Endothelial cell of umbilical vein (primary cell): ENCODE results near the gene TAS1R1.

Experiments
- CTCF ChIP-seq, 2 donors: IDR thresholded peaks; 1 replicate in 1 of 2; 2 replicates in 1 of 2; pipeline ENCODE4 v1.5.1; 2011; ENCODE audit warnings: low read length in 2 of 2, mild to moderate bottlenecking in 2 of 2, moderate library complexity in 2 of 2, control low read depth in 1 of 2, inconsistent platforms in 1 of 2, low read depth in 1 of 2; ENCODE audit not compliant: insufficient read depth in 1 of 2; ENCODE audit errors: extremely low read depth in 1 of 2
- EZH2 ChIP-seq: IDR thresholded peaks from 2 replicates; pipeline ENCODE4 v1.6.1; 2012; ENCODE audit warnings: borderline replicate concordance, low read depth, mild to moderate bottlenecking, moderate library complexity, low read length, inconsistent platforms; ENCODE audit not compliant: severe bottlenecking
- JUN ChIP-seq: IDR thresholded peaks from 2 replicates; pipeline ENCODE4 v1.6.1; 2011; ENCODE audit warnings: borderline replicate concordance, low read depth; ENCODE audit not compliant: insufficient read length, insufficient read depth
- POLR2AphosphoS5 ChIP-seq: IDR thresholded peaks from 2 replicates; pipeline ENCODE4 v1.6.1; 2012; ENCODE audit warnings: low read depth, mild to moderate bottlenecking, control low read depth, low read length, moderate library complexity; ENCODE audit not compliant: insufficient read depth

DNA sequence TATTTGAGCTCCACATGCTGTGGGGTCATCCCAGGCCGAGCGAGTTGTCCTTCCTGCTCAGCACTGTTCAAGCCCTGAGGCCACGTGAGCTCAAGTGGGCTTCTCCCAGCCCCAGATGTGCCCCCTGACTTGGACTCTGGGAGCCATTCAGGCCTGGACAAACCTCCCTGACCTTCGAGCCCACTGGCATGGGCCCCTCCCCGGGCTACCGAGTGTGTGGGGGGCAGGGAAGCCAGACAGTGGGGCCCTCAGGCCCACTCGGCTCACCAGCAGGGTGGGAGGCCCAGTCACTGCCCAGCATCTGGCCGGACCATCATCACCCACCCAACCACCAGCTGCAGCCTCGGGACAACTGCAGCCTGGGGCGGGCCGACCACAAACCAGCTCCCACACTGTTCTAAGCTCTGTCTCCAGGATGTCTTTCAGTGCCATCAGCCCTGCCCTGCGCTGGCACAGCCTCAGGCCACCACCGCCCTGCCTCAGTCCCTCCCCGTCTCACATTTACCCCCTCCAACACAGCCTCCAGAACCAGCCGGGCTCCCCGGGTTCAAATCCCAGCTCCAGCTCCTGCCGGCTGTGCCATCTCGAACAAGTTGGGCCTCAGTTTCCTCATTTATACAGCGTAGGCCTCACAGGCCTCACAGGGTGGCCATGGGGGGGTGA is 42.7 kb upstream of the TAS1R1 start:
- no peak for TF ChIP-seq EZH2
- TF ChIP-seq CTCF (IDR thresholded peaks at IDR 0.05; ENCODE audit: extremely low read depth in 1 of 2, insufficient read depth in 1 of 2, low read depth in 1 of 2, low read length in 2 of 2), result no peak
- no peak for TF ChIP-seq POLR2AphosphoS5
- no peak for TF ChIP-seq JUN
